Osteoblast (primary cell): ENCODE data around the gene TKT. TPM values are rescaled to one million over a fixed set of nuclear protein-coding genes. Genes with fewer than 3 reads are reported as not detected.

Experiments
- DNase-seq: peaks from one replicate; pipeline ENCODE4 v3.0.0; 2011; ENCODE audit warnings: low spot score, mixed read lengths; ENCODE audit not compliant: insufficient read length; ENCODE audit errors: missing footprints
- H2AFZ ChIP-seq: 2 replicates; pipeline ENCODE4 v1.6.0; 2011; ENCODE audit warnings: mild to moderate bottlenecking, low read length
- H3K27ac ChIP-seq: 2 replicates; pipeline ENCODE4 v1.5.1; 2011; ENCODE audit warnings: mild to moderate bottlenecking, low read depth, low read length, moderate library complexity
- H3K27me3 ChIP-seq: 2 replicates; pipeline ENCODE4 v1.6.0; 2012; ENCODE audit warnings: mild to moderate bottlenecking, control low read depth, inconsistent platforms, low read length, moderate library complexity; ENCODE audit not compliant: insufficient read depth
- H3K36me3 ChIP-seq: 2 replicates; pipeline ENCODE4 v1.5.1; 2011; ENCODE audit warnings: mild to moderate bottlenecking, low read length, control low read depth, moderate library complexity; ENCODE audit not compliant: insufficient read depth
- H3K4me1 ChIP-seq: 2 replicates; pipeline ENCODE4 v1.5.1; 2011; ENCODE audit warnings: mild to moderate bottlenecking, low read length, control low read depth, moderate library complexity; ENCODE audit not compliant: insufficient read depth
- H3K4me2 ChIP-seq: 2 replicates; pipeline ENCODE4 v1.6.0; 2011; ENCODE audit warnings: mild to moderate bottlenecking, low read length; ENCODE audit not compliant: insufficient read depth
- H3K4me3 ChIP-seq: fragments of 200-600 bp; sonication (generic); 3 replicates; pipeline ENCODE4 v1.5.1; 2012; ENCODE audit warnings: mild to moderate bottlenecking, low read length, inconsistent platforms; ENCODE audit not compliant: insufficient read depth
- H3K79me2 ChIP-seq: 2 replicates; pipeline ENCODE4 v1.6.0; 2012; ENCODE audit warnings: mild to moderate bottlenecking, low read length, control low read depth, inconsistent platforms; ENCODE audit not compliant: insufficient read depth
- H3K9me3 ChIP-seq: 2 replicates; pipeline ENCODE4 v1.5.1; 2011; ENCODE audit warnings: low read depth, low read length, control low read depth
- H4K20me1 ChIP-seq: 2 replicates; pipeline ENCODE4 v1.6.0; 2012; ENCODE audit warnings: mild to moderate bottlenecking, low read length, control low read depth; ENCODE audit not compliant: insufficient read depth
- CTCF ChIP-seq: IDR thresholded peaks from 2 replicates; pipeline ENCODE4 v1.5.1; 2011; ENCODE audit warnings: mild to moderate bottlenecking, low read depth, low read length, moderate library complexity; ENCODE audit errors: extremely low read depth
- total RNA-seq: library from RNA; depleted of rRNA; stranded (reverse); fragments of >200 nt; gene quantifications from 2 replicates; pipeline ENCODE4 v1.2.3, GENCODE V29; 2012

The TKT gene
- total RNA-seq, 1 donor: 453 TPM

- Histone ChIP-seq H4K20me1 (no peaks in the 10 kb centered on the region), H3K4me3 (no peak overlapping the region), H3K4me1 (no peaks in the 10 kb centered on the region), H3K79me2 (no peaks in the 10 kb centered on the region), H3K4me2 (no peak overlapping the region), H3K27ac (no peak overlapping the region), H3K27me3 (no peaks in the 10 kb centered on the region), H3K36me3 (peaks cover 26% of the 10 kb centered on the region), H3K9me3 (no peaks in the 10 kb centered on the region), H2AFZ (no peak overlapping the region)
- TF ChIP-seq CTCF: no peak
- DNase-seq: peak; percentile 34
Observed at GRCh38 chr3:53188136-53188685, 67.6 kb downstream of the TKT start.

- H3K9me3 ChIP-seq: no peaks in the 10 kb centered on the region
Observed at GRCh38 chr3:53187430-53187829, 68.4 kb downstream of the TKT start.

GRCh38 chr3:53186726-53187125 lies 69.1 kb downstream of the TKT start:
- Histone ChIP-seq H2AFZ (no peak overlapping the region), H3K4me2 (no peak overlapping the region), H3K36me3 (peaks cover 23% of the 10 kb centered on the region), H4K20me1 (no peaks in the 10 kb centered on the region), H3K27me3 (no peaks in the 10 kb centered on the region), H3K27ac (no peak overlapping the region), H3K4me3 (no peak overlapping the region), H3K4me1 (no peaks in the 10 kb centered on the region), H3K79me2 (no peaks in the 10 kb centered on the region), H3K9me3 (no peaks in the 10 kb centered on the region)
- no peak for TF ChIP-seq CTCF
- DNase-seq: peak; percentile 72

More at GRCh38 chr3:53187430-53187829, 68.4 kb downstream of the TKT start:
- Histone ChIP-seq H3K4me2 (no peak overlapping the region), H3K27me3 (no peaks in the 10 kb centered on the region), H3K4me1 (no peaks in the 10 kb centered on the region), H3K79me2 (no peaks in the 10 kb centered on the region), H3K27ac (no peak overlapping the region), H3K36me3 (peaks cover 26% of the 10 kb centered on the region), H4K20me1 (no peaks in the 10 kb centered on the region), H3K4me3 (no peak overlapping the region), H2AFZ (no peak overlapping the region)
- peak; percentile 82 for DNase-seq
- no peak for TF ChIP-seq CTCF

- no peak overlapping the region for H3K4me2 ChIP-seq
- H3K27ac ChIP-seq: no peak overlapping the region
- no peak overlapping the region for H2AFZ ChIP-seq
- H3K36me3 ChIP-seq: peaks cover 23% of the 10 kb centered on the region
- no peak overlapping the region for H3K4me3 ChIP-seq
- no peaks in the 10 kb centered on the region for H3K9me3 ChIP-seq
- no peaks in the 10 kb centered on the region for H3K4me1 ChIP-seq
- TF ChIP-seq CTCF: no peak
- no peaks in the 10 kb centered on the region for H4K20me1 ChIP-seq
- DNase-seq: peak; percentile 70
- no peaks in the 10 kb centered on the region for H3K27me3 ChIP-seq
- no peaks in the 10 kb centered on the region for H3K79me2 ChIP-seq
Observed at GRCh38 chr3:53185761-53186465, 69.9 kb downstream of the TKT start.
